OCI-LY7 (cell line): ENCODE results near the gene SEMA5A.

ENCODE experiments used
- CTCF ChIP-seq: fragments of 200-600 bp; sonication (generic); conservative IDR thresholded peaks from 2 replicates; pipeline ENCODE4 v1.5.1; 2014; ENCODE audit warnings: mild to moderate bottlenecking, antibody characterized with exemption, low read length, moderate library complexity, mixed read lengths
- EZH2phosphoT487 ChIP-seq: fragments of 200-600 bp; sonication (generic); IDR thresholded peaks from 2 replicates; pipeline ENCODE4 v1.6.1; 2018; ENCODE audit warnings: low read depth, borderline replicate concordance, mild to moderate bottlenecking, mixed run types, antibody characterized with exemption, low read length, moderate library complexity, mixed read lengths

DNA sequence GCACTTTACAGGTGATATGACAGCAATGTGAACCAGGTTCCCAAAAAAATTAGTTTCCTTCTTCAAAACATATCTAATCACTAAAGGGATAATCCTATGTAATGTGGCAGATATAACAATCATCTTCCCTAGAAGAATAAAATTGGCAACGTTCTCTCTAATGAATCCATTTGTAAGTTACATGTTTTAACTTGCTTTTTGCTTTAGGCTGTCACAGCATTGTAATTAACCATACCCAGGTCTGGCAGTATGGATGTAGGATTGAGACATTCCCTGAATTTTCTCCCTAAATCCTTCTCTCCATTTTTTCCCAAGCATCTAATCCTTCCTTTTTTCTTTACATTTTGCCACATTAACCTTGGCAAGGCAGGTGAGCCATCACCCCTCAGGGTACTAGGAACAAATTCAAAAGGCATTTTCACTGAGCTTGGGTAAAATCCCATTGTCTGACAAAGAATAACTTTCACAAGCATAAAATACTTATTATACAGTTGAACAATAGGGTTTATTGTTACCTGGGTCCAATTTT is 548.3 kb downstream of the SEMA5A start:
- TF ChIP-seq CTCF, result no peak
- TF ChIP-seq EZH2phosphoT487, result no peak
